GM21381 (cell line): ENCODE results near the gene LIN9.

Experiments used
- ATAC-seq: cut with Tn5 transposase; IDR thresholded peaks from one replicate; pipeline ENCODE4 v1.9.1; 2021; ENCODE audit warnings: mild to moderate bottlenecking, moderate library complexity; ENCODE audit not compliant: unreplicated experiment

LIN9 gene

GRCh38 chr1:226322986-226323385 lies 14.0 kb upstream of the LIN9 start:
- no peak for ATAC-seq

GRCh38 chr1:226320930-226321329 lies 12.0 kb upstream of the LIN9 start:
- ATAC-seq: no peak

- ATAC-seq: no peak
These were observed 9.5 kb upstream of the LIN9 start for GRCh38 chr1:226318471-226318870.

- ATAC-seq: no peak
These were observed 5.1 kb upstream of the LIN9 start for GRCh38 chr1:226314055-226314454.

- no peak for ATAC-seq
These were observed 3.1 kb upstream of the LIN9 start for GRCh38 chr1:226312065-226312464.

- ATAC-seq: no peak
These were observed 2.4 kb upstream of the LIN9 start for GRCh38 chr1:226311376-226311775.

GRCh38 chr1:226310637-226311195 lies 1.8 kb upstream of the LIN9 start:
- no peak for ATAC-seq

- ATAC-seq: no peak
These were observed 1.2 kb upstream of the LIN9 start for GRCh38 chr1:226310245-226310540.

- ATAC-seq: peak; percentile 19
These were observed 657 bp upstream of the LIN9 start for GRCh38 chr1:226309398-226310244.

GRCh38 chr1:226308166-226308722 lies 720 bp downstream of the LIN9 start:
- ATAC-seq: peak; percentile 21

GRCh38 chr1:226306425-226306824 lies 2.5 kb downstream of the LIN9 start:
- ATAC-seq: no peak

GRCh38 chr1:226305184-226305583 lies 3.8 kb downstream of the LIN9 start:
- no peak for ATAC-seq

GRCh38 chr1:226304291-226304955 lies 4.5 kb downstream of the LIN9 start:
- ATAC-seq: no peak

- no peak for ATAC-seq
These were observed 6.2 kb downstream of the LIN9 start for GRCh38 chr1:226302731-226303130.

- no peak for ATAC-seq
These were observed 12.1 kb downstream of the LIN9 start for GRCh38 chr1:226296911-226297310.

GRCh38 chr1:226293553-226293920 lies 15.4 kb downstream of the LIN9 start:
- ATAC-seq: no peak

- ATAC-seq: no peak
These were observed 16.0 kb downstream of the LIN9 start for GRCh38 chr1:226292874-226293552.

GRCh38 chr1:226287587-226287986 lies 21.4 kb downstream of the LIN9 start:
- ATAC-seq: no peak

- ATAC-seq: no peak
These were observed 27.9 kb downstream of the LIN9 start for GRCh38 chr1:226281058-226281457.

GRCh38 chr1:226279498-226279897 lies 29.5 kb downstream of the LIN9 start:
- ATAC-seq: no peak

- no peak for ATAC-seq
These were observed 31.1 kb downstream of the LIN9 start for GRCh38 chr1:226277897-226278296.
